OCI-LY1 (cell line): ENCODE measurements around the gene DAAM1.
A peak's percentile ranks its signal among the peaks of the same experiment; 100 is the strongest.

Experiments used
- H2AFZ ChIP-seq: fragments of 200-600 bp; sonication (generic), shearing (Covaris generic); 2 replicates; pipeline ENCODE4 v1.6.0; 2014; ENCODE audit warnings: antibody characterized with exemption, mild to moderate bottlenecking, low read length
- H3F3A ChIP-seq: fragments of 200-600 bp; sonication (generic), shearing (Covaris generic); 2 replicates; pipeline ENCODE4 v1.6.0; 2014; ENCODE audit warnings: mild to moderate bottlenecking, antibody characterized with exemption, low read length, moderate library complexity; ENCODE audit not compliant: insufficient read depth
- H3K27ac ChIP-seq: fragments of 200-600 bp; sonication (generic); 2 replicates; pipeline ENCODE4 v1.5.1; 2014; ENCODE audit warnings: low read length, mixed run types, mild to moderate bottlenecking, low read depth; ENCODE audit not compliant: poor library complexity, severe bottlenecking
- H3K27me3 ChIP-seq: fragments of 200-600 bp; sonication (generic); 2 replicates; pipeline ENCODE4 v1.6.0; 2014; ENCODE audit warnings: antibody characterized with exemption, mild to moderate bottlenecking, low read length, moderate library complexity; ENCODE audit not compliant: insufficient read depth
- H3K36me3 ChIP-seq: fragments of 200-600 bp; sonication (generic); 2 replicates; pipeline ENCODE4 v1.6.1; 2014; ENCODE audit warnings: mild to moderate bottlenecking, antibody characterized with exemption, low read length, moderate library complexity, mixed read lengths; ENCODE audit not compliant: insufficient read depth
- H3K4me1 ChIP-seq: fragments of 200-600 bp; sonication (generic); 2 replicates; pipeline ENCODE4 v1.5.1; 2014; ENCODE audit warnings: mild to moderate bottlenecking, low read length, moderate library complexity; ENCODE audit not compliant: insufficient read depth, severe bottlenecking
- H3K4me2 ChIP-seq: fragments of 200-600 bp; sonication (generic), shearing (Covaris generic); 2 replicates; pipeline ENCODE4 v1.6.1; 2014; ENCODE audit warnings: low read length
- H3K4me3 ChIP-seq: fragments of 200-600 bp; sonication (generic); 2 replicates; pipeline ENCODE4 v1.5.1; 2014; ENCODE audit warnings: low read length, low read depth, mild to moderate bottlenecking, mixed read lengths; ENCODE audit not compliant: poor library complexity, severe bottlenecking
- H3K79me2 ChIP-seq: fragments of 200-600 bp; shearing (Covaris generic); 2 replicates; pipeline ENCODE4 v1.6.1; 2016; ENCODE audit warnings: mixed run types, low read length, mixed read lengths; ENCODE audit not compliant: insufficient read depth
- H3K9ac ChIP-seq: fragments of 200-600 bp; sonication (generic), shearing (Covaris generic); 2 replicates; pipeline ENCODE4 v1.6.1; 2014; ENCODE audit warnings: mild to moderate bottlenecking, low read length, mixed read lengths
- H3K9me2 ChIP-seq: fragments of 200-600 bp; sonication (generic), shearing (Covaris generic); 2 replicates; pipeline ENCODE4 v1.6.1; 2014; ENCODE audit warnings: low read depth, mild to moderate bottlenecking, low read length, mixed read lengths
- H3K9me3 ChIP-seq: fragments of 200-600 bp; shearing (Covaris generic); 2 replicates; pipeline ENCODE4 v1.6.1; 2014; ENCODE audit warnings: low read length, mixed read lengths
- H4K20me1 ChIP-seq: fragments of 200-600 bp; sonication (generic), shearing (Covaris generic); 2 replicates; pipeline ENCODE4 v1.6.0; 2016; ENCODE audit warnings: mild to moderate bottlenecking, low read length; ENCODE audit not compliant: insufficient read depth
- CTCF ChIP-seq: fragments of 200-600 bp; sonication (generic), shearing (Covaris generic); IDR thresholded peaks from 2 replicates; pipeline ENCODE4 v1.5.1; 2017; ENCODE audit warnings: mild to moderate bottlenecking, antibody characterized with exemption, low read length, moderate library complexity, mixed read lengths
- EZH2 ChIP-seq: fragments of 200-600 bp; sonication (generic), shearing (Covaris generic); IDR thresholded peaks from 2 replicates; pipeline ENCODE4 v1.8.0; 2017; ENCODE audit warnings: borderline replicate concordance, mixed run types, mild to moderate bottlenecking, antibody characterized with exemption, low read length, moderate library complexity, mixed read lengths

Gene DAAM1

GRCh38 chr14:59321626-59321949, 133.1 kb downstream of the DAAM1 start:
- Histone ChIP-seq H3K27me3 (no peaks in the 10 kb centered on the region), H3K9ac (no peak overlapping the region), H3K79me2 (no peaks in the 10 kb centered on the region), H3K27ac (no peak overlapping the region), H4K20me1 (no peaks in the 10 kb centered on the region), H3K4me1 (peaks cover 19% of the 10 kb centered on the region), H3F3A (no peaks in the 10 kb centered on the region), H3K4me3 (no peak overlapping the region), H3K4me2 (no peak overlapping the region), H3K9me2 (no peaks in the 10 kb centered on the region), H3K9me3 (no peaks in the 10 kb centered on the region), H3K36me3 (peaks cover 58% of the 10 kb centered on the region), H2AFZ (no peak overlapping the region)
- TF ChIP-seq CTCF (no peak), EZH2 (no peak)

GRCh38 chr14:59325906-59326305, 137.4 kb downstream of the DAAM1 start:
- Histone ChIP-seq H3K27me3 (no peaks in the 10 kb centered on the region), H3K4me3 (no peak overlapping the region), H4K20me1 (no peaks in the 10 kb centered on the region), H3F3A (no peaks in the 10 kb centered on the region), H3K36me3 (peaks cover 74% of the 10 kb centered on the region), H3K9ac (no peak overlapping the region), H3K79me2 (no peaks in the 10 kb centered on the region), H3K27ac (no peak overlapping the region), H3K9me3 (no peaks in the 10 kb centered on the region), H3K4me1 (peaks cover 26% of the 10 kb centered on the region), H2AFZ (no peak overlapping the region), H3K4me2 (no peak overlapping the region), H3K9me2 (no peaks in the 10 kb centered on the region)
- TF ChIP-seq EZH2: no peak
- TF ChIP-seq CTCF: no peak

GRCh38 chr14:59328454-59328853, 140.0 kb downstream of the DAAM1 start:
- Histone ChIP-seq H3K4me3 (no peak overlapping the region), H3K9ac (no peak overlapping the region), H3K36me3 (peaks cover 74% of the 10 kb centered on the region), H3K4me2 (no peak overlapping the region), H3F3A (no peaks in the 10 kb centered on the region), H3K27me3 (no peaks in the 10 kb centered on the region), H3K27ac (peak overlapping the region; percentile 6), H3K9me3 (no peaks in the 10 kb centered on the region), H3K4me1 (peaks cover 22% of the 10 kb centered on the region), H4K20me1 (no peaks in the 10 kb centered on the region), H2AFZ (no peak overlapping the region), H3K9me2 (no peaks in the 10 kb centered on the region), H3K79me2 (no peaks in the 10 kb centered on the region)
- TF ChIP-seq CTCF: no peak
- no peak for TF ChIP-seq EZH2
